ENCODE measurements around the gene TSPAN17. TPM values are rescaled to one million over a fixed set of nuclear protein-coding genes. Genes with fewer than 3 reads are reported as not detected.

TSPAN17 gene
- polyA plus RNA-seq, 1 experiment, result 65.8 TPM

DNA sequence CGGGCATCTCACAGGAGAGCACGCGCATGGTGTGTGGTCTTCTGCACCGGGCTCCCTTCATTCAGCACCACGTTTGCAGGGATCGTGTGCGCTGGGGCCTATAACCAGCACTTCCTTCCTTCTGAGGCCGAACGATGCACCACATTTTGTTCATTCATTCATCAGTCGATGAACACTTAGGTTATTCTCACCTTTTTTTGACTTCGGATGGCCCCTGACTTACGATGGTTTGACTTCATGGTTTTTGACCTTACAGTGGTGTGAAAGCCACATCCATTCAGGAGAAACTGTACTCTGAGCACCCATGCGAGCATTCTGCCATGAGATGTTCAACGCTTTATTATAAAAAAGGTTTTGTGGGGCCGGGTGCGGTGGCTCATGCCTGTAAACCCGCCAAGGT, 27.5 kb downstream of the TSPAN17 start:
- TF ChIP-seq, protein P1, sequence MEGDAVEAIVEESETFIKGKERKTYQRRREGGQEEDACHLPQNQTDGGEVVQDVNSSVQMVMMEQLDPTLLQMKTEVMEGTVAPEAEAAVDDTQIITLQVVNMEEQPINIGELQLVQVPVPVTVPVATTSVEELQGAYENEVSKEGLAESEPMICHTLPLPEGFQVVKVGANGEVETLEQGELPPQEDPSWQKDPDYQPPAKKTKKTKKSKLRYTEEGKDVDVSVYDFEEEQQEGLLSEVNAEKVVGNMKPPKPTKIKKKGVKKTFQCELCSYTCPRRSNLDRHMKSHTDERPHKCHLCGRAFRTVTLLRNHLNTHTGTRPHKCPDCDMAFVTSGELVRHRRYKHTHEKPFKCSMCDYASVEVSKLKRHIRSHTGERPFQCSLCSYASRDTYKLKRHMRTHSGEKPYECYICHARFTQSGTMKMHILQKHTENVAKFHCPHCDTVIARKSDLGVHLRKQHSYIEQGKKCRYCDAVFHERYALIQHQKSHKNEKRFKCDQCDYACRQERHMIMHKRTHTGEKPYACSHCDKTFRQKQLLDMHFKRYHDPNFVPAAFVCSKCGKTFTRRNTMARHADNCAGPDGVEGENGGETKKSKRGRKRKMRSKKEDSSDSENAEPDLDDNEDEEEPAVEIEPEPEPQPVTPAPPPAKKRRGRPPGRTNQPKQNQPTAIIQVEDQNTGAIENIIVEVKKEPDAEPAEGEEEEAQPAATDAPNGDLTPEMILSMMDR (IDR thresholded peaks at IDR 0.05; ENCODE audit: insufficient read depth, low read depth, low read length), result no peak
- POLR2A ChIA-PET, result no interaction called here
- DNase-seq (ENCODE audit: low read depth), result no peak
- CTCF ChIA-PET, result interaction anchor here (3.3 kb wide), 1 partner anchor 14 kb away, joined by 14 read pairs; no protein-coding TSS in a partner anchor
- peaks cover 17% of the 10 kb centered on the region for H3K27me3 ChIP-seq (ENCODE audit: control insufficient read depth, insufficient read depth, low read length)
- H3K36me3 ChIP-seq (ENCODE audit: control insufficient read depth, insufficient read depth, low read length), result no peaks in the 10 kb centered on the region
- no peak overlapping the region for H3K4me3 ChIP-seq (ENCODE audit: low read depth, low read length)

DNA sequence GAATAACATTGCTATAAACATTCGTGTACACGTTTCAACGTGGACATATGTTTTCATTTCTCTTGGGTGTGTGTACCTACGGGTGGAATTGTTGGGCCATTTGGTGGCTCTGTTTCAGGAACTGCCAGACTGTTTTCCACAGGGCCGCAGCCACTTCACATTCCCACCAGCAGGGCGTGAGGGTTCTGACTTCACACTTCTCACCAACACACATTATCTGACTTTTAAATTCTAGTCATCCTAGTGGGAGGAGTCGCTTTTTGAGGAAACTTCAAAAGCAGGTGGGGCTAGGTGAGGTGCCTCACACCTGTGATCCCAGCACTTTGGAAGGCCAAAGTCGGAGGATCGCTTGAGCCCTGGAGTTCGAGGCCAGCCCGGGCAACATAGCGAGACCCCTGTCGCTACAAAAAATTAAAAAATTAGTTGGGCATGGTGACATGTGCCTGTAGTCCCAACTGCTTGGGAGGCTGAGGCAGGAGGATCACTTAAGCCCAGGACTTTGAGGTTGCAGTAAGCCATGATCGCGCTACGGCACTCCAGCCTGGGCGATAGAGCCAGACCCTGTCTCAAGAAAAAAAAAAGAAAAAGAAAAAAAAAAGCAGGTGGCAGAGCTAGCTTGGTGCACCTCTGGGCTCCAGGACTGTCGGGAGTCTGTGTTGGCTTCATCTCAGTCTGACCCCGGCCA, 28.5 kb downstream of the TSPAN17 start:
- TF ChIP-seq, protein P1 (IDR thresholded peaks at IDR 0.05; ENCODE audit: insufficient read depth, low read depth, low read length), result peak; percentile 60
- Histone ChIP-seq H3K36me3 (ENCODE audit: control insufficient read depth, insufficient read depth, low read length) (no peaks in the 10 kb centered on the region), H3K4me3 (ENCODE audit: low read depth, low read length) (no peak overlapping the region), H3K27me3 (ENCODE audit: control insufficient read depth, insufficient read depth, low read length) (peaks cover 13% of the 10 kb centered on the region)
- ChIA-PET CTCF (interaction anchor here (1.4 to 3.4 kb wide), 2 partner anchors 12 to 15 kb away, joined by 3 to 20 read pairs; no protein-coding TSS in a partner anchor), POLR2A (no interaction called here)
- DNase-seq (ENCODE audit: low read depth), result no peak

- TF ChIP-seq, protein P1 (IDR thresholded peaks at IDR 0.05; ENCODE audit: insufficient read depth, low read depth, low read length), result no peak
- no peak for DNase-seq (ENCODE audit: low read depth)
These were observed 29.1 kb downstream of the TSPAN17 start for GRCh38 chr5:176676361-176676824.

DNA sequence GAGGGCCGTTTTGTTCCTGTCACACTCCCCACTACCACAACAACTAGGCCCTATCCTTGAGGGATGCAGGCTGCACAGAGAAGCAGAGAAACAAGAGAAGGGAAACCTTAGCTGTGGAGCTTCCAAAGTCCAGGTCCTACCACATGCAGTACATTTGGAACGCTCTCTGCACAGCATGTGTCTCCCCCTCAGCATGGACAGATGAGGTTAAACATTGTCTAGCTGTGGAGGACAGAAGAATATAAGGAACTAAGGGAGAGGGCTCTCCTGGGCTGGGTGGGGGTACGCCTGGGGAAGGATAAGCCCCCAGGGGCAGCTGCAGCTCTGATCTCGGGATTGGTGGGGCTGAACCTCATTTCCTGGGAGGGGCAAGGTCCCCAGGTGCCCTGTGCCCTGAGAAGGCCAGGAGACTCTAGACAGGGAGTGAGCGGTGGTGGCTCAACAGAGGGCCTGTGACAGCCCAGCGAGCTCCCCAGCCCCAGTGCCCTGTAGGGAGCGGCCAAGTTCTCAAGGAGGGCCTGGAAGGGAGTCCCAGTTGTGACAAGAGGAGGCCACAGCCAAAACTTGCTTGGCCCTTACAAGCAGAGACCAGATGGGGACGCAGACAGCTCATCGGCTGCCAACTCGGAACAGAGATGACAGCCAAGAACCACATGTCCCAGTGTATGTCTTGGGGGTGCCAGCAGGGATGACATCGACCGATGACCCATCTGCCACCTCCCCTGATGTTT, 30.1 kb downstream of the TSPAN17 start:
- POLR2A ChIA-PET, result no interaction called here

More at GRCh38 chr5:176676361-176676824, 29.1 kb downstream of the TSPAN17 start:
- Histone ChIP-seq H3K4me3 (ENCODE audit: low read depth, low read length) (no peak overlapping the region), H3K36me3 (ENCODE audit: control insufficient read depth, insufficient read depth, low read length) (no peaks in the 10 kb centered on the region), H3K27me3 (ENCODE audit: control insufficient read depth, insufficient read depth, low read length) (peaks cover 16% of the 10 kb centered on the region)
- POLR2A ChIA-PET, result no interaction called here
- CTCF ChIA-PET, result interaction anchor here (1.4 to 3.4 kb wide), 2 partner anchors 12 to 16 kb away, joined by 3 to 20 read pairs; no protein-coding TSS in a partner anchor

More for the DNA sequence above, 30.1 kb downstream of the TSPAN17 start:
- H3K4me3 ChIP-seq (ENCODE audit: low read depth, low read length), result no peak overlapping the region
- CTCF ChIA-PET, result interaction anchor here (0.7 to 3.4 kb wide), 3 partner anchors 13 to 435 kb away, joined by 3 to 20 read pairs (median 3); no protein-coding TSS in a partner anchor
- no peak for DNase-seq (ENCODE audit: low read depth)
- H3K36me3 ChIP-seq (ENCODE audit: control insufficient read depth, insufficient read depth, low read length), result no peaks in the 10 kb centered on the region
- peaks cover 18% of the 10 kb centered on the region for H3K27me3 ChIP-seq (ENCODE audit: control insufficient read depth, insufficient read depth, low read length)
- TF ChIP-seq, protein P1 (IDR thresholded peaks at IDR 0.05; ENCODE audit: insufficient read depth, low read depth, low read length), result no peak
